ENCODE results near the gene CEP192.

DNA sequence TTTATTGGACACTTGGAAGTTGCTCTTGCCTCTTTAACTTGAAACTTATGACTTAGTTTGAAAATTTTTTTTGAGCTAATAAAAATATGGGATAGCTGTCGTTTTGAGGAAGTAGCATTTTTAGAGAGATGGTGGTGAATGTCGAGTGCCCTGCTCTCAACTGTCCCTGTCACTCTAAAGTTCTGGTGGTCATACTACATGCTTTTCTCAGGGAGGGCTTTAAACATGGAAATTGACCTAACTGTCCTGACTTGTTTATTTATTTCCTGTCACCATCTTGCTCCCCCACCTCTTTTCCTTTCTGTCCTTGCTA is 16.0 kb downstream of the CEP192 start:
- TF ChIP-seq CTCF (IDR thresholded peaks at IDR 0.05) = no peak
- TF ChIP-seq POLR2A (IDR thresholded peaks at IDR 0.05) = no peak

All from sigmoid colon (tissue), 3 donors.